Colonic mucosa (tissue), 4 donors: ENCODE measurements around the gene GALNT13. TPM values are rescaled to one million over a fixed set of nuclear protein-coding genes. Genes with fewer than 3 reads are reported as not detected.
A peak's percentile ranks its signal among the peaks of the same experiment; 100 is the strongest.

Experiments
- DNase-seq: peaks from one replicate; pipeline ENCODE4 v3.0.0-alpha.2; 2020
- H3K27ac ChIP-seq: fragments of 200-600 bp; one replicate; pipeline ENCODE4 v1.8.0; 2021
- H3K27me3 ChIP-seq: fragments of 200-600 bp; one replicate; pipeline ENCODE4 v1.8.0; 2021
- H3K36me3 ChIP-seq: fragments of 200-600 bp; one replicate; pipeline ENCODE4 v1.8.0; 2021
- H3K4me1 ChIP-seq: fragments of 200-600 bp; one replicate; pipeline ENCODE4 v1.8.0; 2021; ENCODE audit warnings: mild to moderate bottlenecking
- H3K4me3 ChIP-seq: fragments of 200-600 bp; one replicate; pipeline ENCODE4 v1.8.0; 2021
- H3K9ac ChIP-seq, 2 donors: one replicate each; pipeline ENCODE4 v1.7.0; 2013; ENCODE audit warnings: control low read depth in 2 of 2, low read depth in 2 of 2, low read length in 2 of 2
- H3K9me3 ChIP-seq: fragments of 200-600 bp; one replicate; pipeline ENCODE4 v1.8.0; 2021
- intact Hi-C: fragments of 100-400 bp; cut with DNase I; formaldehyde crosslinking; loops from one replicate; pipeline ENCODE4 v1.14.1; 2022
- total RNA-seq, 2 donors: library from RNA; stranded (reverse); fragmentation: NEBNext Ultra II Directional in 1 of 2; extraction: Animal tissue kit (Norgen Biotek cat#: 25700) in 1 of 2; gene quantifications; one replicate each; pipeline ENCODE4 v1.2.1, GENCODE V29; 2021
- TF ChIP-seq, protein P1 (sequence below): fragments of 200-600 bp; IDR thresholded peaks from one replicate; pipeline ENCODE4 v1.8.0; 2022; ENCODE audit warnings: antibody characterized with exemption, mild to moderate bottlenecking
- donor health status: healthy.
- donor health status: DM: no; HTN: no; CAD: no.
- donor health status: DM: no; HTN: no; CAD: no.

The GALNT13 gene
- total RNA-seq: under 1 TPM; 0.07 to 0.40 TPM

DNA sequence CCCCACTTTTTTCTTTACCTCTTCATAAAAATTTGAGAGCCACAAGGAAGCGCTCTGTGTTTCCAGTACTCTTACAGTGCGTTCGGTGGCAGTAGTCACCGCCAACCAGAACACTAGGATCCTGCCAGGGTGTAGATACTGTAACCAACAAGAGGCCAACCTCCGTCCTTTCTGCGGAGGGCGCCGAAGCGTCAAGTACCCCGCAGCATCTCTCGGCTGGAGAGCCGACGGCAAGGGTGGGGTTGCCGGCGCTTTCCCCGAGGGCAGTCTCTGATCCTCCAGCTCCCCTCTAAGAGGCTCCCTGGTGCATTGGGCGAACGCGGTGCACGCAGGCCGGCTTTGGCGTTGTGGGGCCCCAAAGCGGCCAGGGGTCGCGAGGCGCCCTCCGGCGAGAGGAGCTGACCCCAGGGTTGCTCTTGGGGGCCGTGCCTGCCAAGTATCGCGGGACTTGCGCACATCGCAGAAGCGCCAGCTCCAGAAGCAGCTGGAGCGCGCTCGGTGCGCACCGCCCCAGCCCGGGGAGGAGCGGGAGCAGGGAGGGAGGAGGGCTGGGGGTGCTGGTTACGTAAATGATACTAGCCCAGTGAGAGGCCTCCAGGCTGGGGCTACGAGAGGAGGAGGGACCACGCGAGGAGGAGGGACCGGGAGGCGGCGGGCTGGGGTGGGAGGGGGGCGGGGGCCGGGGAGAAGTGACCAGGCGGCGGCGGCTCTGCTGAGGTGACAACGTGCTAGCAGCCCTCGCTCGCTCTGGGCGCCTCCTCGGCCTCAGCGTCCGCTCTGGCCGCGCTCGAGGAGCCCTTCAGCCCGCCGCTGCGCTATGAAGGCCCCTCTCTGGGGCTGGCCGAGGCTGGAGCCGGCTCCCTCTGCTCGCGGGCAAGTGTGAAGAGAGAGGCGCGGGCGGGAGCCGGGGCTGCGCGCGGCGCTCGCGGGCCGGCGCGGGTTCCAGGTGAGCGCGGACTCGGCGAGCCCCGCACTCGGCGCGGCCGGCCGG, at the start of gene GALNT13:
TSS of gene GALNT13 (plus strand) at position 692 of the 991 bp plus-strand sequence.
- H3K9ac ChIP-seq: no peak within 1 kb of the TSS
- H3K27me3 ChIP-seq: peaks cover 11% of the 10 kb centered on the region
- H3K9me3 ChIP-seq: no peaks in the 10 kb centered on the region
- no peak within 1 kb of the TSS for H3K27ac ChIP-seq
- no peaks in the 10 kb centered on the region for H3K4me1 ChIP-seq
- intact Hi-C loops: no loop called here
- H3K36me3 ChIP-seq: no peaks in the 10 kb centered on the region
- DNase-seq: peak; percentile 26
- no peak within 1 kb of the TSS for H3K4me3 ChIP-seq
- TF ChIP-seq, protein P1, sequence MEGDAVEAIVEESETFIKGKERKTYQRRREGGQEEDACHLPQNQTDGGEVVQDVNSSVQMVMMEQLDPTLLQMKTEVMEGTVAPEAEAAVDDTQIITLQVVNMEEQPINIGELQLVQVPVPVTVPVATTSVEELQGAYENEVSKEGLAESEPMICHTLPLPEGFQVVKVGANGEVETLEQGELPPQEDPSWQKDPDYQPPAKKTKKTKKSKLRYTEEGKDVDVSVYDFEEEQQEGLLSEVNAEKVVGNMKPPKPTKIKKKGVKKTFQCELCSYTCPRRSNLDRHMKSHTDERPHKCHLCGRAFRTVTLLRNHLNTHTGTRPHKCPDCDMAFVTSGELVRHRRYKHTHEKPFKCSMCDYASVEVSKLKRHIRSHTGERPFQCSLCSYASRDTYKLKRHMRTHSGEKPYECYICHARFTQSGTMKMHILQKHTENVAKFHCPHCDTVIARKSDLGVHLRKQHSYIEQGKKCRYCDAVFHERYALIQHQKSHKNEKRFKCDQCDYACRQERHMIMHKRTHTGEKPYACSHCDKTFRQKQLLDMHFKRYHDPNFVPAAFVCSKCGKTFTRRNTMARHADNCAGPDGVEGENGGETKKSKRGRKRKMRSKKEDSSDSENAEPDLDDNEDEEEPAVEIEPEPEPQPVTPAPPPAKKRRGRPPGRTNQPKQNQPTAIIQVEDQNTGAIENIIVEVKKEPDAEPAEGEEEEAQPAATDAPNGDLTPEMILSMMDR: no peak

DNA sequence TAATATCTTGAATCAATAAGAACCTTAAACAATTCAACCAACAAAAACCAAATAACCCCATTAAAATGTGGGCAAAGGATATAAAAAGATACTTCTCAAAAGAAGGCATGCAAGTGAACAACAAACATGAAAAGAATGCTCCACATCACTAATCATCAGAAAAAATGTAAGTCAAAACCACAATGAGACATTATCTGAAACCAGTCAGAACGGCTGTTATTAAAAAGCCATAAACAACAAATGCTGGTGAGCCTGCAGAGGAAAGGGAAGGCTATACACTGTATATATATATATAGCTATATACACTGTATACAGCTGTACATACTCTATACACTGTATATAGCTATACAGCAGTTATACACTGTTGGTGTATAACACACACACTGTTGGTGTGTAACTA, 47.8 kb upstream of the GALNT13 start:
- Histone ChIP-seq H3K27me3 (no peaks in the 10 kb centered on the region), H3K4me1 (no peaks in the 10 kb centered on the region), H3K4me3 (no peak overlapping the region), H3K27ac (no peak overlapping the region), H3K9ac (no peak overlapping the region), H3K9me3 (no peaks in the 10 kb centered on the region), H3K36me3 (no peaks in the 10 kb centered on the region)
- TF ChIP-seq, protein P1: no peak
- intact Hi-C loops: no loop called here
- DNase-seq: no peak

DNA sequence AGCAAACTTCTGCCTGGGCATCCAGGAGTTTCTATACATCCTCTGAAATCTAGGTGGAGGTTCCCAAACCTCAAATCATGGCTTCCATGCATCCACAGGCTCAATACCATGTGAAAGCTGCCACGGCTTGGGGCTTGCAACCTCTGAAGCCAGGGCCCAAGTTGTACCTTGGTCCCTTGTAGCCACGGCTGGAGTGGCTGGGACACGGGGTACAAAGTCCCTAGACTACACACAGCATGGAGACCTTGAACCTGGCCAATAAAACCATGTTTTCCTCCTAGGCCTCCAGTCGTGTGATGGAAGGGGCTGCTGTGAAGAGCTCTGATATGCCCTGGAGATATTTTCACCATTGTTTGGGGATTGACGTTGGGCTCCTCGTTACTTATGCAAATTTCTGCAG, 43.4 kb upstream of the GALNT13 start:
- Histone ChIP-seq H3K27ac (no peak overlapping the region), H3K9me3 (no peaks in the 10 kb centered on the region), H3K9ac (no peak overlapping the region), H3K4me1 (no peaks in the 10 kb centered on the region), H3K36me3 (no peaks in the 10 kb centered on the region), H3K4me3 (no peak overlapping the region), H3K27me3 (no peaks in the 10 kb centered on the region)
- TF ChIP-seq, protein P1: no peak
- no peak for DNase-seq
- intact Hi-C loops: no loop called here

DNA sequence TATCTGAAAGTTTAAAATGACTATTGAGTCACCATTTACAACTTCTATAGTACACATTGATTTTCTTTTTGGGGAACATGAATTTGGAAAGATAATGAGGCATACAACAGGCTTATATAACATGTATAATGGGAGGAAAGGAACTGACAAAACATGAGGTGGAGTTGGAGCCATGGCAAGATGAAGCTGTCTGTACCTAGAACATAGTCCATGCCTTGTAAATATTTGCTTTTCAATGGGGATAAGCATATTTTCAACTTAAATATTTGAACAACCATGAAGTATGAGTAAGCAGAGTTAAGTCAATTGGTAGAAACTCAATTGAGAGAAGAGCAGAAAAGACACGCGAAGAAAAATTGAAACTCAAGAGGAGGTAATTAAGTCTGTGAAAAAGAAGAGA, 37.1 kb upstream of the GALNT13 start:
- no peaks in the 10 kb centered on the region for H3K9me3 ChIP-seq
- intact Hi-C loops: no loop called here
- no peaks in the 10 kb centered on the region for H3K4me1 ChIP-seq
- H3K36me3 ChIP-seq: no peaks in the 10 kb centered on the region
- H3K9ac ChIP-seq: no peak overlapping the region
- DNase-seq: no peak
- H3K27me3 ChIP-seq: no peaks in the 10 kb centered on the region
- TF ChIP-seq, protein P1: no peak
- no peak overlapping the region for H3K27ac ChIP-seq
- no peak overlapping the region for H3K4me3 ChIP-seq

DNA sequence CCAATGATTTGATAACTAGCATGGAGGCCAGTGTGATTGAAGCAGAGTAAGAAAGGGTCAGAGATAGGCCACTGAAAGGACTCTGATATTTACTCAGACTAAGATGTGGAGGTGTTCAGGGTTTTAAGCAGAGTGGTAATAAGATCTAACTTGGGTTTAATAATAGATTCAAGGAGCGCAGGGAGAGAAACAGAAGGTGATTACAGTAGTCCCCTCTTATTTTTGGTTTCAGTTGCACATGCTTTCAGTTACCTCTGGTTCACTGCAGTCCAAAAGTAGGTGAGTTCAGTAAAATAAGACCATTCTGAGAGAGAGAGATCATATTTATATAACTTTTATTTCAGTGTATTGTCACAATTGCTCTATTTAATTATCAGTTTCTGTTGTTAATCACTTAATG, 13.5 kb upstream of the GALNT13 start:
- Histone ChIP-seq H3K4me3 (no peak overlapping the region), H3K27me3 (no peaks in the 10 kb centered on the region), H3K9me3 (no peaks in the 10 kb centered on the region), H3K27ac (no peak overlapping the region), H3K36me3 (no peaks in the 10 kb centered on the region), H3K4me1 (no peaks in the 10 kb centered on the region), H3K9ac (no peak overlapping the region)
- DNase-seq: no peak
- intact Hi-C loops: no loop called here
- TF ChIP-seq, protein P1: no peak
